Endothelial cell of umbilical vein (primary cell): Measurements from ENCODE around the gene TFAP2E. TPM values are rescaled to one million over a fixed set of nuclear protein-coding genes. Genes with fewer than 3 reads are reported as not detected.

Source experiments
- BruUV-seq: library from RNA; stranded (reverse); fragments of 400-500 nt; replicated peaks from 2 replicates; lab custom pipeline; 2021; lab: Mats Ljungman, UMichigan
- CTCF ChIA-PET: fragments of 300-600, 350-600 bp; sonication (Branson Sonifier 250); formaldehyde crosslinking; loops from one replicate; lab custom pipeline; 2021; ENCODE audit warnings: antibody characterized with exemption, inconsistent platforms; lab: Charles Lee
- POLR2A ChIA-PET: fragments of 300-600, 350-600 bp; sonication (Branson Sonifier 250); formaldehyde crosslinking; loops from one replicate; lab custom pipeline; 2021; ENCODE audit warnings: antibody characterized with exemption, inconsistent platforms; lab: Charles Lee
- DNase-seq: peaks from one replicate; pipeline ENCODE4 v3.0.0-alpha.2; 2011; ENCODE audit warnings: low read depth, low spot score
- FAIRE-seq: peaks from 2 replicates; lab custom pipeline; 2011; peaks lifted over from hg19 to GRCh38; lab: Jason Lieb, UNC
- H2AFZ ChIP-seq: 2 replicates; pipeline ENCODE4 v1.6.0; 2012; ENCODE audit warnings: low read depth, low read length, control low read depth, inconsistent platforms
- H3K27ac ChIP-seq: 2 replicates; pipeline ENCODE4 v1.5.1; 2011; ENCODE audit warnings: low read depth, mild to moderate bottlenecking, control low read depth, low read length, moderate library complexity; ENCODE audit not compliant: insufficient read depth
- H3K27me3 ChIP-seq, 2 experiments: 2 replicates each; pipeline versions ENCODE4 v1.6.0 to v1.6.1; 2011; ENCODE audit warnings: low read length in 2 of 2, mixed read lengths in 1 of 2; ENCODE audit not compliant: control insufficient read depth in 2 of 2, insufficient read depth in 2 of 2
- H3K36me3 ChIP-seq, 2 experiments: 2 replicates in 1 of 2; 3 replicates in 1 of 2; pipeline ENCODE4 v1.5.1; 2011; ENCODE audit warnings: low read length in 2 of 2, mild to moderate bottlenecking in 1 of 2, moderate library complexity in 1 of 2; ENCODE audit not compliant: control insufficient read depth in 2 of 2, insufficient read depth in 2 of 2; ENCODE audit errors: extremely low read depth in 1 of 2
- H3K4me1 ChIP-seq: 3 replicates; pipeline ENCODE4 v1.5.1; 2011; ENCODE audit warnings: mild to moderate bottlenecking, low read length; ENCODE audit not compliant: control insufficient read depth, insufficient read depth; ENCODE audit errors: extremely low read depth
- H3K4me2 ChIP-seq: 2 replicates; pipeline ENCODE4 v1.6.1; 2011; ENCODE audit warnings: low read length, control low read depth, mixed read lengths; ENCODE audit not compliant: insufficient read depth
- H3K4me3 ChIP-seq, 3 experiments: fragments of 200-600 bp in 1 of 3; sonication (generic), shearing (Covaris generic) in 1 of 3; replicated peaks in 1 of 3; 2 replicates each; pipeline ENCODE4 v1.5.1; 2011 to 2016; ENCODE audit warnings: control low read depth in 3 of 3, low read length in 3 of 3, mild to moderate bottlenecking in 2 of 3, inconsistent platforms in 1 of 3, low read depth in 1 of 3, moderate library complexity in 1 of 3; ENCODE audit not compliant: insufficient read depth in 1 of 3
- H3K79me2 ChIP-seq: 2 replicates; pipeline ENCODE4 v1.6.0; 2012; ENCODE audit warnings: low read length, inconsistent platforms; ENCODE audit not compliant: control insufficient read depth, insufficient read depth
- H3K9ac ChIP-seq: replicated peaks from 2 replicates; pipeline ENCODE3; 2011; ENCODE audit warnings: low read length, control low read depth; ENCODE audit not compliant: insufficient read depth; ENCODE audit errors: extremely low read depth
- H3K9me1 ChIP-seq: replicated peaks from 3 replicates; pipeline ENCODE4 v1.6.0; 2011; ENCODE audit warnings: mild to moderate bottlenecking, low read length; ENCODE audit not compliant: control insufficient read depth, insufficient read depth; ENCODE audit errors: extremely low read depth
- H3K9me3 ChIP-seq: replicated peaks from 2 replicates; pipeline ENCODE4 v1.5.1; 2012; ENCODE audit warnings: low read length, inconsistent platforms; ENCODE audit not compliant: control insufficient read depth, insufficient read depth
- H4K20me1 ChIP-seq: replicated peaks from 2 replicates; pipeline ENCODE3; 2011; ENCODE audit warnings: mild to moderate bottlenecking, low read length; ENCODE audit not compliant: control insufficient read depth, insufficient read depth; ENCODE audit errors: extremely low read depth
- CTCF ChIP-seq, 2 donors: IDR thresholded peaks; 1 replicate in 1 of 2; 2 replicates in 1 of 2; pipeline ENCODE4 v1.5.1; 2011; ENCODE audit warnings: low read length in 2 of 2, mild to moderate bottlenecking in 2 of 2, moderate library complexity in 2 of 2, control low read depth in 1 of 2, inconsistent platforms in 1 of 2, low read depth in 1 of 2; ENCODE audit not compliant: insufficient read depth in 1 of 2; ENCODE audit errors: extremely low read depth in 1 of 2
- EZH2 ChIP-seq: IDR thresholded peaks from 2 replicates; pipeline ENCODE4 v1.6.1; 2012; ENCODE audit warnings: borderline replicate concordance, low read depth, mild to moderate bottlenecking, moderate library complexity, low read length, inconsistent platforms; ENCODE audit not compliant: severe bottlenecking
- FOS ChIP-seq: IDR thresholded peaks from 2 replicates; pipeline ENCODE4 v1.6.1; 2011; ENCODE audit warnings: mild to moderate bottlenecking, low read length, moderate library complexity, borderline replicate concordance; ENCODE audit not compliant: insufficient read depth
- GATA2 ChIP-seq: IDR thresholded peaks from 2 replicates; pipeline ENCODE4 v1.7.0; 2011; ENCODE audit warnings: low read depth, mild to moderate bottlenecking, moderate library complexity, mixed read lengths, low read length; ENCODE audit not compliant: insufficient read length, insufficient read depth
- JUN ChIP-seq: IDR thresholded peaks from 2 replicates; pipeline ENCODE4 v1.6.1; 2011; ENCODE audit warnings: borderline replicate concordance, low read depth; ENCODE audit not compliant: insufficient read length, insufficient read depth
- MAX ChIP-seq: IDR thresholded peaks from 2 replicates; pipeline ENCODE4 v1.6.1; 2011; ENCODE audit not compliant: insufficient read depth, insufficient read length
- MYC ChIP-seq: IDR thresholded peaks from one replicate; pipeline ENCODE4 v1.6.1; 2011; ENCODE audit warnings: mild to moderate bottlenecking, low read depth, low read length
- POLR2A ChIP-seq: IDR thresholded peaks from 2 replicates; pipeline ENCODE4 v1.6.1; 2012; ENCODE audit warnings: low read depth, mild to moderate bottlenecking, control low read depth, low read length
- POLR2AphosphoS5 ChIP-seq: IDR thresholded peaks from 2 replicates; pipeline ENCODE4 v1.6.1; 2012; ENCODE audit warnings: low read depth, mild to moderate bottlenecking, control low read depth, low read length, moderate library complexity; ENCODE audit not compliant: insufficient read depth
- dilution Hi-C: fragments of 300-500 bp; cut with MboI; formaldehyde crosslinking; loops from one replicate; pipeline ENCODE4 v1.15.0; 2019; ENCODE audit warnings: low sequenced_read_pairs; ENCODE audit not compliant: extremely low pct_ligation_motif_present
- intact Hi-C: fragments of 100-400 bp; cut with micrococcal nuclease; formaldehyde crosslinking; loops from one replicate; pipeline ENCODE4 v1.10.0; 2022
- polyA plus RNA-seq, 4 experiments: library from polyadenylated mRNA; depleted of rRNA in 3 of 4; stranded (reverse) in 3 of 4; unstranded in 1 of 4; fragments of >200 nt; gene quantifications; 2 replicates each; pipeline versions ENCODE4 v1.2.1 to v1.2.3, GENCODE V29; 2011 to 2012; ENCODE audit warnings: missing spikeins in 1 of 4
- total RNA-seq: library from RNA; stranded (reverse); gene quantifications from 2 replicates; pipeline ENCODE4 v1.2.3, GENCODE V29; 2021

TFAP2E gene
- total and polyA plus RNA-seq, 2 donors (not counting 3 experiments of a cell fraction or from before 2014, with no cell fraction given) = 0.06 TPM; not detected in 1

GRCh38 chr1:35611655-35612054, 38.5 kb downstream of the TFAP2E start:
- no peaks in the 10 kb centered on the region for H3K9me1 ChIP-seq
- intact Hi-C loops (no loop called here), dilution Hi-C loops (no loop called here)
- no peaks in the 10 kb centered on the region for H3K27me3 ChIP-seq
- H3K27ac ChIP-seq = no peak overlapping the region
- FAIRE-seq = no peak
- no peak overlapping the region for H3K9ac ChIP-seq
- H3K36me3 ChIP-seq = peaks cover 10 to 14% of the 10 kb centered on the region in 2 experiments
- H2AFZ ChIP-seq = no peak overlapping the region
- no peaks in the 10 kb centered on the region for H3K4me1 ChIP-seq
- POLR2A ChIA-PET = no interaction called here
- no peak for TF ChIP-seq FOS
- no peak for TF ChIP-seq POLR2A
- TF ChIP-seq CTCF (IDR thresholded peaks at IDR 0.05; ENCODE audit: extremely low read depth in 1 of 2, insufficient read depth in 1 of 2, low read depth in 1 of 2, low read length in 2 of 2) = no peak
- no peak for TF ChIP-seq JUN
- TF ChIP-seq POLR2AphosphoS5 = no peak
- no peak for TF ChIP-seq MAX
- no peak for TF ChIP-seq EZH2
- TF ChIP-seq GATA2 = no peak
- no peak for TF ChIP-seq MYC
- H3K4me3 ChIP-seq = no peak overlapping the region
- H3K79me2 ChIP-seq = peaks cover 64% of the 10 kb centered on the region
- H3K4me2 ChIP-seq = no peak overlapping the region
- CTCF ChIA-PET = interaction anchor here (1.0 to 1.4 kb wide), 3 partner anchors 47 to 160 kb away, joined by 3 to 5 read pairs (median 3); no protein-coding TSS in a partner anchor
- no TSS peak for BruUV-seq
- H4K20me1 ChIP-seq = peaks cover 5% of the 10 kb centered on the region
- no peaks in the 10 kb centered on the region for H3K9me3 ChIP-seq
- DNase-seq = no peak
